Activated CD8-positive, alpha-beta memory T cell treated with anti-CD3 and anti-CD28 coated beads, Interleukin-2, amount 50 U/mL, for 24 hours (primary cell): ENCODE measurements around the gene CYTH1.

ENCODE experiments used
- DNase-seq: peaks from one replicate; pipeline ENCODE4 v3.0.0-alpha.2; 2020; ENCODE audit errors: extremely low read depth

CYTH1 gene

DNA sequence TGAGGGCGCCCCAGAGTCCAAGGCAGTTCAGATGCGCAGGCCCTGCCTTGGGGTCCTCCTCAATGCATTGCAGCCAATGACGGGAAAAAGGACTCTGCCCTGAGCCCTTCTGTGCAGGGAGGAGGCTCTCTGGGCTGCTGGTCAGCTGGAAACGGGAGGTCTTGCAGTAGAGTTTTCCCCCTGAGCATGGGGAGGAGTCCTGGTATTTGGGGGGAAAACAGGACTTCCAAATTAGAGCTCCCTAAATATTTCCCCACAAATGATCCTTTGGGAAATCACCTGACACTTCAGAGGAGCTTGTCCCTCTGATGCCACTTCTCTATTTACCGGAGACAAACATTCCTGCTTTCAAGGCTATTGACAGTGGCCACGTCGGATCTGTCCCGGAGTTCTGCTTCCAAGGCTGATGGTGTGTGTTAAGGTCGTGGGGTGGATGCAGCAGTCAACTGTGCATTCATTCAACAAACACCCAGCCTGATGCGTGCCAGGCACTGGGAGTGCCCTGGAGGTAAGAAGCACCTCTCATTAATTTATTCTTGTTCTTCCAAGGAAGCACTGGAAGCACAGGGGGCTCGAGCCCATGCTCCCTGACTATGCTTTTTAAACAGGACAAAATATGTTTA is 131.9 kb downstream of the CYTH1 start:
- no peak for DNase-seq

DNA sequence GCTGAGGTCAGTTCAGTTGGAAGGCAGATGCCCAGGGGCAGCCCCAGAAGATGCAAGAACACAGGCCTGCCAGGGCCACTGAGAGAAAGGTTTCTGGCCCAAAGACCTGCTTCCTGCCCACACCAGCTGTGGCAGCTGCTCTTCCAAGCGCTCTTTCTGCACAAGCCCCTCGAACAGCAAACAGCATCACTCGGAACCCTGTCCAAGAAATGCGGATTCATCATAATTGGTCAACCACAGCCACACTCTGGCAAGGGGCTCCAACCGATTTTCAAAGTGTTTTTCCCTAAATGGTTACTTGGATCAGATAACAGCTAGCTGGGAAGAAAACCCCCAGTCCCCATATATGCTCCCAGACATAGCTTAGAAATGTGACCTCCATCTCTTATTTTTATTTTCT is 133.8 kb downstream of the CYTH1 start:
- no peak for DNase-seq

DNA sequence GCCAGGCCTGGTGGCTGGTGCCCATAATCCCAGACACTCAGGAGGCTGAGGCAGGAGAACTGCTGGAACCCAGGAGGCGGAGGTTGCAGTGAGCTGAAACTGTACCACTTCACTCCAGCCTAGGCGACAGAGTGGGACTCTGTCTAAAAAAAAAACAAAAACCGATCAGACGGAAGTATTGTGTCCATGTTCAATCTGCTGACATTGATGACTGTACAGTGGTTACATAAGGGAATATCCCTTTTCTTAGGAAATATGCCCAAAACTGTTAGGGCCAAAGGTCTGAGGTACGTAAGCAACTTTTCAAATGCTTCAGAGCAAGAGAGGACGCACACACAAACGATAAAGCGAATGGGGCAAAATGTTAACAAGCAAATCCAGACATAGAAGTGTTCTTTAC is 135.0 kb downstream of the CYTH1 start:
- no peak for DNase-seq

DNA sequence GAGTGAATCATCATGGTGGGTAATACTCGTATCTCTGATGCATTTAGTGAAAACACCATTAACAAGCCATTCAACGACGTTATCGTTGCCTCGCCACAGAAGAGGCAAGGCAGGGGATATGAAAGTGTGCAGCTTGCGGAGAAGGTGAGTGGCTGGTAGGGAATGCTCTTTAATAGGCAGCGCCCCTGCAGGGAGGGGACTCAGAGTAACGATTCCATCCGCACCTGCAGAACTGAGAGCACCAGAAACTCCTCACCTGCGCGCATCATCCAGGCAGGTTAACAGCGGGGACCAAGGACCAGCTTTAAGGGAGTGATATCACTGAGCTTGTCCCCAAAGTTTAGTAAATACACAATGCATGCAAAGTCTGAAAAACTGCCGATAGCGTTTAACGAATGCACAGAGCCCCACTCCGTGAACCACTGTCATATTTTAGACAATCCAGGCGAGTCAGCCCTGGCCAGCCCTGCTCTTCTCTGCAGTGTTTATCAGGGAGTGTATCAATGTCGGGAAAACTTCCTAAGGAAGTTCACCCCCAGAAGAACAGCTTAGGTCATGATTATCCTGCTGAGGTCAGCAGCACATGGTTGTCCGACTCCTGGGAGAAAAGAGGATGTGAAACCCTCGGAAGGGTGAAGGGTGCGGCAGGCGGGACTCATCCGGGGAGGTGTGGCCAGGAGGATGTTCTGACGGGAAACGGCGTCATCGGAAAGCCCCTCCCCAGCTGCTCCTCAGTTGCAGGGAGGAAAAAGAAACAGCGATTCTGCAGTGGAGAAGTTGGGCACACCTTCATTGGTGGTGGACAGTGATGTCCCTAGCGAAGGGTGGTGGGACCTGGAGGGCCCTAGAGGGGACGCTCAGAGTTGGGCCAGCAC is 136.4 kb downstream of the CYTH1 start:
- no peak for DNase-seq

DNA sequence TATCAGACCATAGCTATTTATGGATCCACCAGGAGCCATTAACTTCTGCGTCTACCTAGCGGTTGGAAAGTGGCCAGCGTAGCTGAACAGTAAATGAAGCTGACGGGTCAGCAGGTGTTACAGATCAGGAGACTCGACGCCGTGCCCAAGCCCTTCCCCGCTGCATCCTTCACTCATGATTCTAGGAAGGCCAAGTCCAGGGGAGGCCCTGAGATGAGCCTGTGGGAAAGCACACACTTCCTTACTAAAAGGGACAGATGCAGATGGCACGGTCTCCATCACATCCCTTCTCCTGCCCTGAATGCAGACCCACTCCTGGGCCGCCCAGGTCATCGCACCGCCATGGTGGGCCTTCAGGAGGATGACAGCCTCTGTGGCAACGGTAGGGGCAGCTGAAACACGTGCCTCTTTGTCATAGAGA is 137.1 kb downstream of the CYTH1 start:
- no peak for DNase-seq

DNA sequence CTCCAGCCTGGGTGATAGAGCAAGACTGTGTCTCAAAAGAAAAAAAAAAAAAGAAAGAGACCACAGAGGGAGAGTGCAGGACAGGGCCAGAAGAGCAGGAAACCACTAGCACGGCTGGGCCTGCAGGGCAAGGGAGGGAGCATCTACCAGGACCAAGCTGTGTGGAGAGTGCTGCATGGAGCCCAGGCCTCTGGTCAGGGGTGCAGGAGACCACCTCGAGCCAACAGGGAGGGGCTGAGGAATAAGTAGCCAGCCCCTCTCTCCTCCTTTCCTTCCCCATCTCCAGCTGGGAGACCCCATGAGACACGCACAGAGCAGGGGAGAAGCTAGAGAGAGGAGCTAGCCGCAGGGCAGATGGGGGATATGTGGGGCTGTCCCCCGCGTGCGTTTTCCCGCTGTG is 137.8 kb downstream of the CYTH1 start:
- DNase-seq: no peak

DNA sequence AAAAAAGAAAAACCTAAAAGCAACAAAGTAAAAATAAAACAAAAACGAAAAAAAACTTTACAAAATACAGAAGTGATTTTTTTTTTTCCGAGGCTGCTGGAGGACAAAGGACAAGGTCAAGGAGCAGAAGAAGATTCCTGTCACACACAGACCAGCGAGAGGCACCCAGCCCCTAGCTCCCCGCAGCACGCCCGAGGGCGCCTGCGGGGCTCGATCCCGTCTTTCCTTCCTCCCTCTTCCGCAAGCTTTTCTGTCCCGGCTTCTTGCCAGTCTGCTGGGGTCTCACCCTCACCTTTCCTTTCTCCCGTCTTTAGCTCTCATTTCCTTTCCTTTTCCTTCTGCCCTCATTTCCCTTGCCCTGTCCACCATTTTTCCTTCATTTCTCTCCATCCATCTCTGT is 138.7 kb downstream of the CYTH1 start:
- no peak for DNase-seq

DNA sequence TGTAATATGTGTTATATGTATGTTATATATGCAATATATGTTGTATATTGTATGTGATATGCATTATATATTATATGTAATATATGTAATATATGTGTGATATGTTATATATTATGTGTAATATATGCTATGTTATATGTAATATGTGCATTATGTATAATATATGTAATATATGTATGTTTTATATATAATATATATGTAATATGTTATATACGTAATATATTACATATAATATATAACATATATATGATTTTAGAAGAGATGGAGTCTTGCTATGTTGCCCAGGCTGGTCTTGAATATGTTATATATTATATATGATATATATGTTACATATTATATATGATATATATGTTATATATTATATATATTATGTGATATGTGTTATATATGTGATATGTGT is 139.4 kb downstream of the CYTH1 start:
- no peak for DNase-seq

DNA sequence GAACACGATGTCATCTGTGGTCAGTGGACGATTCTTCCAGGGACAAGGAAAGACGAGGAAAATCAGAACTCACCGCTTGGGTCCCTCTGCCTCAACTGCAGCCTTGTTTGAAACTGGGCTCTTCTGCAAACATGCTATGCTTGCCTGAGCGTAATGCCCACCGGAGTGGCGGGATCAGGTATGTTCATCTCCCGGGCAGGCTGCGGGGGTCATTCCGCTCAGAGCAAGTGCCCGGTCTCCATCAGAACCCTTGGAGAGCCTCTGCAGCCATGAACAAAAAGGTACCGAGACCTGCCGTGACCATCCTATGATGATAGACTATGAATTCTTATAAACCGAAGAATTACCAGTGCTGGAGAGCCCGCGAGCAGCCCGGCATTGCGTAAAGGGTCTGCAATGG is 140.4 kb downstream of the CYTH1 start:
- no peak for DNase-seq

DNA sequence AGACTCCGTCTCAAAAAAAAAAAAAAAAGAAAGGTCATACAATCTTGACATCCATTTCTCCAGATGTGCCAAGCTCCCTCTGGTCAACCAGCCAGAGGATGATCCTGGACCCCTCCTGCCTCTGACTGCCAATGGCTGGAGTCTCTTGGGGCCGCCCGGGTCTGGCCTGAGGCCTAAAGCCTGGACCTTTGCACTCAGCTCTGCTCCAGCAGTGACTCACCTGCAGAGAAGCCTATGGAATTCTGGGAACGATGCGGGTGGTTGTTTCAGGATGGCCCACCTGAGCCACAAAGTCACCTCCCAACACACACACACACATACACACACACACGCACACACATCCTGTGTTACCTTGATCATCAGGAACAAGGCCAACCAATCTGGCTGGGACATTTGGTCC is 140.8 kb downstream of the CYTH1 start:
- DNase-seq: no peak

DNA sequence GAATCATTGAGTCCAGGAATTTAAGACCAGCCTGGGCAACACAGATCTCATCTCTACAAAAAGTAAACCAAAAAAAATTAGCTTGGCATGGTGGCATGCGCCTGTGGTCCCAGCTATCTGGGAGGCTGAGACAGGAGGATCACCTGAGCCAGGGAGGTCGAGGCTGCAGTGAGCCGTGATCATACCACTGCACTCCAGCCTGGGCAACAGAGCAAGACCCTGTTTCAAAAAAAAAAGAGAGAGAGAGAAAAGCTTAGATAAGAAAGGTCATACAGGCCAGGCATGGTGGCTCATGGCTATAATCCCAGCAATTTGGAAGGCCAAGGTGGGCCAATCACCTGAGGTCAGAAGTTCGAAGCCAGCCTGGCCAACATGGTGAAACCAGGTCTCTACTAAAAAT is 141.4 kb downstream of the CYTH1 start:
- DNase-seq: no peak

DNA sequence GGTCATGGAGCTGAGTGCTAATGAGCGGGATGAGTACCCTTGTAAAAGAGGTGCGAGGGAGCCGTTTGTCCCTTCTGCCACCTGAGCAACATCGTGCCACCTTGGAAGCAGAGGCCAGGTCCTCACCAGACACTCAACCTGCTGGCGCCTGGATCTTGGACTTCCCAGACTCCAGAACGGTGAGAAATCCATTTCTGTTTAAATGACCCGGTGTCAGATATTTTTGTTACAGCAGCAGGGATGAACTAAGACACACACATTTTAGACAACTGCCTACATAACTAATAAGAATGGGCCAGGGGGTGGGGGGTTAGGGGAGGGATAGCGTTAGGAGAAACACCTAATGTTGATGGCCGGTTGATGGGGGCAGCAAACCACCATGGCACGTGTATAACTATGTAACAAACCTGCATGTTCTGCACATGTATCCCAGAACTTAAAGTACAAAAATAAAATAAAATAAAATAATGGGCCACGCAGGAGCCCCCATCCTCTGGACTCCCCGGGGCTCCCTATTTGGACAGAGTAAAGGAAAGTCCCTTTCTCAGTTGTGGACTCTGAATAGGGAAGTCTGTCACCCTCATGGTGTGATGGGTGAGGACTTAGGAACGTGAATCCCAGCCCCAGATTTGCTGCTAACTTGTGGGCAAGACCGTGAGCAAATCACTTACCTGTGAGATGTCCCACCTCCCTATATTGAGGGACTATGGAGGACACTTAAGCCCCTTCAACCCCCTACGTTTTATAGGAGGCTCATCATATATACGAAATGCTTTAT is 144.2 kb downstream of the CYTH1 start:
- DNase-seq: no peak

DNA sequence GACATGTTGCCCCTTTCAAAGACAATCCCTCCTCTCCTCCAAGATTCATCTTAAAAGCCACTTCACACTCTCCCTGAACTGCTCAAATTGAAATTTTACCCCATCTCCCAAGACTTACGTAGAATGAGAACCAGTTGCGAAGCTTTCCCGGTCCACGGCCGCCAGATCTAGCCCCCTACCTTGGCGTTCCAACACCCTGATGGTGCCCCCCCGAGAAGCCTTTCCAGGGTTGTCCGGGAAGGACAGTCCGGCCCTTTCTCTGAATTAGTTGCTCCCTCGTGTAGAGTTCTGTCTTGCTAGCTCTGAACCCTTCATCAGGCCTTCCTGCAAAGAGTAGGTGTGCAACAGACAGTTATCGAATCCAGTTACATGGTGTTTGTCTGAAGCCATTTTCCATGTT is 144.9 kb downstream of the CYTH1 start:
- no peak for DNase-seq

DNA sequence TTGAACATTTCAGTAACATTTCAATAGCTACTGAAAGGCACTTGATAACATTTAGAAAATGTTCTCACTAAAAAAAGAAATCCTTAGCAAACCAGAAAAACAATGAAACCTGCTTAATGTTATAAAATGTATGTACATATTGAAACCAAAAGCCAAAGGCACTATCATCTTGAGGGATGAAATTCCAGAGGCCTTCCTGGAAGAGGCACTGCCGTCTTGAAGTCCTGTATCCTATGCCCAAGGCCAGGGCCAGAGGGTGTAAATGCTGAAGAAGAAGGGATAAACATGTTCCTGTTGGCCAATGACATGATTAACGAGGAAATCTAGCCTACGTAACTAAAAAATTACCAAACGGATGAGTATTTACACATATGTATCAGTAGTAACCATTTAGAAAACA is 147.9 kb downstream of the CYTH1 start:
- DNase-seq: no peak

DNA sequence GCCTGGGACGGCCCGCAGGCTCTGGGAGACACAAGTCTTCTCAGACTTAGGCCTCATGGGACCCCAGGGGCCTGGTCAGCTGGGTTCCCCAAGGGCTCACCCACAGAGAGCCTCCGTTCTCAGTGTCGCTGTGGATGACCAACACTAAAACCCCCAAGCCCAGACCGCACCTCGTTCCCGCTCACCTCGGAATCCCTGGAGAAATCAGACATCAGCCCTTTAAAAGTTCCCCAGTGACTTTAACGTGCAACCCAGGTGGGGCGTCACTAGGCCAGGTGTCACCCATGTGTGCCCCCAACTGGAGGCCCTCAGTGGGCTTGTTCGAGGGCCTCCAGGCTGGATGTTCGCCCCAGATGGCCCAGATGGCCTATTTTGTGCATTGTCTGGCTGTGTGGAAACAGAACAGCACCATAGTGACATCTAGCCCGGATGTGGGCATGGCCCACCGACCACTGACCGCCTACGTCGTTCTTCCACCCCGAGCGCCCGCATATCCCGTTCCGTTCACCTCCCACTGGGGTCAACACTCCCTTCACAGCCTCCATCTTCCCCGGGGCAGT is 152.6 kb downstream of the CYTH1 start:
- no peak for DNase-seq

DNA sequence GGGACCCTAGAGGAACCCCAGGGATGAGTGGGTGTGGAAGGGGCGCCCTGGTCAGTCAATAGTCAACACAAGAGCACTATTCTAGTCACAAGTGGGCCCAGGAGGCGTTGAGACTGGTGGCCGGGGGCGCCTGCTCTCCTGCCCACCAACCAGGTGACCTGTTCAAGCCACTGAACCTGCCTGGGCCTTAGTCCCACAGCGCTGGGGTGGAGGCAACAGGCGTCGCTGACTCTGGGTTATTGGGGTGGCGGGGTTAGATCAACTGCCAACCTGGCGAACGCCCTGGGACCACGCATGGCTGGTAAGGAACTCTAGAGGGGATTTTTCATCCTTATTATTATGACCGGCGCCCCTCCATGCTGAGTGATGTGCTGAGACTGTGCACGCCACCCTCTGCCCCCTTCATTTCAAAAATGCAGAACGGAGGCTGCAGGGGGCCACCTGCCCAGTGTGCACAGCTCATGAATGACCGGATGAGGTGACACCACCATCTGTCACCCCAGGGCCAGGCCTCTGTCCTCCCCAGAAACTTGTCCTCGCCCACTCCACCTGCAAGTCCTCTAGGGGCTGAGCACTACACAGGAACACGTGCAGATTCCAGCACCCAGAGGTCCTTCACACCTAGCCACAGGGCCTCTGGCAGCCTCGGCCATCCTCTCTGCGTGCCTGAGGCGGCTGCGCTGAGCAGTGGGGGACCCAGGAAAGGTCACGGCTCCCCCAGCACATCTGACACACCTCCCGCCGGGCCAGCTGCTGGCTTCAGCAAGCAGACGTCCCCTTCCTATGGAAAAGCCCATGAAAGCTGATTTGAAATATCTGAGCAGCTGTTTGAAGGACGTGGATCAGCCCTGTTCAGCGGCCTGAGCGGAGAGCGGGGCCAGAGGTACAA is 153.3 kb downstream of the CYTH1 start:
- DNase-seq: no peak

DNA sequence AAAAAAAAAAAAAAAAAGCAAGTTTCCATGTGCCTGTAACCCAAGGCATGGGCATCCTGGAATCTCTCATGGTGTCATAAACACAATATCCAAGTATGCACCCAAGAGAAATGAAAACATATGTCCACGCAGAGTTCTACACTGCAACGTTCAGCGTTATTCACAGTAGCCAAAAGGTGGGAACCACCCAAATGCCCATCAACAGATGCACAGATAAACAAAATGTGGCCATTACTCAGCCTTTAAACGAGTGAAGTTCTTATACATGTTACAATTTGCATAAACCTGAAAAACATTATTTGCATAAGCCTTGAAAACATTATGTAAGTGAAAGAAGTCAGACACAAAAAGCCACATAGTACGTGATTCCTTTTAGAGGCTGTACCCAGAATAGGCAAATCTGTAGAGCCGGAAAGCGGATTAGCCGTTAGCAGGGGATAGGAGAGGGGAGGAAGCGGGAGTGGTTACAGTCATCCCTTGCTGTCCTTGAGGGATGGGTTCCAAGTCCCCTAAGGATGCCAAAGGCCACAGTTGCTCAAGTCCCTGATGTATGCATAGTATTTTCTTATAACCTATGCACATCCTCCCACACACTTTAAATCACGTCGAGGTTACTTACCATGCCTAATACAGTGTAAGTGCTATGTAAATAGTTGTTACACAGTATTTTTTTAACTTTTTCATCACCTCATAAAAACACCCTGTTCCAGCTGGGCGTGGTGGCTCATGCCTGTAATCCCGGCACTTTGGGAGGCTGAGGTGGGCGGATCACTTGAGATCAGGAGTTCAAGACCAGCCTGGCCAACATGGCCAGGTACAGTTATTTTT is 157.5 kb downstream of the CYTH1 start:
- DNase-seq: no peak
